Liver (tissue), 9 donors: ENCODE data around the gene RAB3GAP2. TPM values are rescaled to one million over a fixed set of nuclear protein-coding genes. Genes with fewer than 3 reads are reported as not detected.
"Not testable (repeated sequence)": the region's sequence is repeated elsewhere in the genome, so short reads cannot be mapped to it uniquely, and the experiment has no call there.

ENCODE experiments used
- DNase-seq: peaks from one replicate; pipeline ENCODE4 v3.0.0-alpha.2; 2017; ENCODE audit warnings: low spot score
- H3K27ac ChIP-seq, 2 donors: one replicate each; pipeline ENCODE4 v1.7.0; 2013; ENCODE audit warnings: inconsistent platforms in 2 of 2, low read length in 2 of 2, control low read depth in 1 of 2, low read depth in 1 of 2, mild to moderate bottlenecking in 1 of 2
- H3K27me3 ChIP-seq, 4 donors: one replicate each; pipeline versions ENCODE4 v1.6.1 to v1.7.0; 2013; ENCODE audit warnings: low read length in 3 of 4, inconsistent platforms in 1 of 4, mild to moderate bottlenecking in 1 of 4, moderate library complexity in 1 of 4; ENCODE audit not compliant: control insufficient read depth in 4 of 4, insufficient read depth in 4 of 4
- H3K36me3 ChIP-seq, 4 donors: one replicate each; pipeline versions ENCODE4 v1.6.1 to v1.7.0; 2013; ENCODE audit warnings: low read length in 3 of 4, mild to moderate bottlenecking in 3 of 4, low read depth in 1 of 4, moderate library complexity in 1 of 4; ENCODE audit not compliant: control insufficient read depth in 4 of 4, insufficient read depth in 3 of 4
- H3K4me1 ChIP-seq, 4 donors: one replicate each; pipeline versions ENCODE4 v1.6.1 to v1.7.0; 2013; ENCODE audit warnings: low read length in 3 of 4, mild to moderate bottlenecking in 3 of 4, moderate library complexity in 1 of 4; ENCODE audit not compliant: control insufficient read depth in 4 of 4, insufficient read depth in 4 of 4
- H3K4me3 ChIP-seq, 3 donors: one replicate each; pipeline versions ENCODE4 v1.6.1 to v1.7.0; 2013; ENCODE audit warnings: low read length in 3 of 3, control low read depth in 1 of 3, low read depth in 1 of 3, mild to moderate bottlenecking in 1 of 3
- H3K9ac ChIP-seq, 2 donors: one replicate each; pipeline ENCODE4 v1.7.0; 2013; ENCODE audit warnings: low read length in 2 of 2, mild to moderate bottlenecking in 2 of 2, moderate library complexity in 2 of 2, control low read depth in 1 of 2, low read depth in 1 of 2
- H3K9me3 ChIP-seq, 4 donors: one replicate each; pipeline versions ENCODE4 v1.6.1 to v1.7.0; 2013; ENCODE audit warnings: low read length in 3 of 4; ENCODE audit not compliant: control insufficient read depth in 4 of 4
- ATF3 ChIP-seq: IDR thresholded peaks from 2 replicates; pipeline ENCODE4 v1.6.1; 2016; ENCODE audit warnings: antibody characterized with exemption
- CTCF ChIP-seq: fragments of 150-350 bp; IDR thresholded peaks from 2 replicates; pipeline ENCODE4 v1.5.1; 2017; ENCODE audit warnings: improper control_type of control experiment, low read depth, low read length; ENCODE audit not compliant: missing input control
- EGR1 ChIP-seq, 2 donors: IDR thresholded peaks; 2 replicates each; pipeline ENCODE4 v1.6.1; 2016 to 2018; ENCODE audit warnings: antibody characterized with exemption in 2 of 2, low read depth in 2 of 2
- FOXA2 ChIP-seq: IDR thresholded peaks from 2 replicates; pipeline ENCODE4 v1.6.1; 2016; ENCODE audit warnings: antibody characterized with exemption
- HNF4A ChIP-seq, 2 donors: conservative IDR thresholded peaks; 2 replicates each; pipeline ENCODE4 v1.6.1; 2016; ENCODE audit warnings: antibody characterized with exemption in 2 of 2, mild to moderate bottlenecking in 2 of 2
- MAX ChIP-seq: IDR thresholded peaks from 2 replicates; pipeline ENCODE4 v1.6.1; 2016; ENCODE audit warnings: antibody characterized with exemption
- NR2F2 ChIP-seq: IDR thresholded peaks from 2 replicates; pipeline ENCODE4 v1.6.1; 2016; ENCODE audit warnings: antibody characterized with exemption
- RAD21 ChIP-seq, 2 donors: IDR thresholded peaks; 2 replicates each; pipeline ENCODE4 v1.6.1; 2016; ENCODE audit warnings: antibody characterized with exemption in 2 of 2, mild to moderate bottlenecking in 2 of 2
- REST ChIP-seq: IDR thresholded peaks from 2 replicates; pipeline ENCODE4 v1.6.1; 2016; ENCODE audit warnings: antibody characterized with exemption, mild to moderate bottlenecking
- RXRA ChIP-seq, 2 donors: IDR thresholded peaks; 2 replicates each; pipeline ENCODE4 v1.6.1; 2017 to 2018; ENCODE audit warnings: antibody characterized with exemption in 2 of 2, mild to moderate bottlenecking in 1 of 2
- SP1 ChIP-seq: IDR thresholded peaks from 2 replicates; pipeline ENCODE4 v1.6.1; 2018; ENCODE audit warnings: antibody characterized with exemption, mild to moderate bottlenecking
- TAF1 ChIP-seq: conservative IDR thresholded peaks from 2 replicates; pipeline ENCODE4 v1.6.1; 2016; ENCODE audit warnings: antibody characterized with exemption, mild to moderate bottlenecking
- YY1 ChIP-seq: IDR thresholded peaks from 2 replicates; pipeline ENCODE4 v1.6.1; 2016; ENCODE audit warnings: antibody characterized with exemption, mild to moderate bottlenecking
- ZBTB33 ChIP-seq: IDR thresholded peaks from 2 replicates; pipeline ENCODE4 v1.6.1; 2016; ENCODE audit warnings: antibody characterized with exemption
- WGBS: extraction: QIAGEN DNeasy Blood & Tissue Kit; methylation state at CpG from one replicate; pipeline ENCODE4 v1.1.7; 2013; 5-methylcytosine and 5-hydroxymethylcytosine counted together
- polyA plus RNA-seq, 2 donors: library from polyadenylated mRNA; stranded (reverse) in 1 of 2; unstranded in 1 of 2; fragments of 200-250 nt in 1 of 2; fragments of >200 nt in 1 of 2; fragmentation: Nextera tagmentation in 1 of 2; extraction: Ambion mirVana in 1 of 2; gene quantifications; one replicate each; pipeline versions ENCODE4 v1.2.1 to v1.2.3, GENCODE V29; 2013 to 2015
- total RNA-seq, 2 donors: library from RNA; depleted of rRNA; stranded (reverse); fragments of >200 nt; gene quantifications; one replicate each; pipeline ENCODE4 v1.2.3, GENCODE V29; 2014
- donor health status: healthy.
- donor health status: healthy.
- donor health status: healthy.
- donor health status: healthy.
- donor health status: healthy.

RAB3GAP2 gene
- total and polyA plus RNA-seq, 4 donors: 5.3 to 24.0 (median 11.4) TPM

GRCh38 chr1:220218397-220219135 lies 53.7 kb downstream of the RAB3GAP2 start:
- H3K4me1 ChIP-seq, H3K27me3 ChIP-seq, H3K4me3 ChIP-seq, H3K27ac ChIP-seq, H3K36me3 ChIP-seq, H3K9ac ChIP-seq, H3K9me3 ChIP-seq: not testable (repeated sequence)
- TF ChIP-seq RAD21 (IDR thresholded peaks at IDR 0.05) (peak; percentile 75 to 82), CTCF (peak; percentile 49)
- 59% methylated on average over 6 of the region's 6 CpGs for WGBS
- DNase-seq: peak; percentile 44

GRCh38 chr1:220217383-220217988 lies 54.8 kb downstream of the RAB3GAP2 start:
- Histone ChIP-seq H3K27ac (no peak overlapping the region), H3K4me3 (no peak overlapping the region), H3K4me1 (peaks cover 0 to 3% (median 2%) of the 10 kb centered on the region in 4 donors), H3K9me3 (no peaks in the 10 kb centered on the region), H3K36me3 (peaks cover 0 to 1% (median 0%) of the 10 kb centered on the region in 4 donors), H3K27me3 (no peaks in the 10 kb centered on the region), H3K9ac (no peak overlapping the region)
- no peak for TF ChIP-seq NR2F2
- no peak for TF ChIP-seq YY1
- TF ChIP-seq RAD21 (IDR thresholded peaks at IDR 0.05): peak in 1 of 2 donors; percentile 19
- 73% methylated on average over 2 of the region's 2 CpGs for WGBS
- DNase-seq: no peak

- 86% methylated on average over 4 of the region's 4 CpGs for WGBS
- no peak for TF ChIP-seq FOXA2
- peak; percentile 65 to 80 for TF ChIP-seq RXRA (IDR thresholded peaks at IDR 0.05)
- peak in 1 of 2 donors; percentile 6 for TF ChIP-seq HNF4A (conservative IDR thresholded peaks at IDR 0.05)
- no peak for TF ChIP-seq YY1
- no peak for TF ChIP-seq REST
- TF ChIP-seq TAF1: no peak
- TF ChIP-seq ATF3: no peak
- no peak for TF ChIP-seq MAX
- TF ChIP-seq ZBTB33: no peak
- no peak for TF ChIP-seq EGR1 (IDR thresholded peaks at IDR 0.05; ENCODE audit: low read depth in 2 of 2)
- TF ChIP-seq SP1: no peak
- H3K27me3 ChIP-seq: no peaks in the 10 kb centered on the region
Observed at GRCh38 chr1:220213382-220213983, 58.8 kb downstream of the RAB3GAP2 start.

More at GRCh38 chr1:220213382-220213983, 58.8 kb downstream of the RAB3GAP2 start:
- Histone ChIP-seq H3K4me3 (no peak overlapping the region), H3K9me3 (no peaks in the 10 kb centered on the region), H3K27ac (no peak overlapping the region), H3K36me3 (peaks cover 3 to 17% (median 11%) of the 10 kb centered on the region in 4 donors), H3K4me1 (peaks cover 0 to 3% (median 2%) of the 10 kb centered on the region in 4 donors), H3K9ac (no peak overlapping the region)
- no peak for DNase-seq
